HEK293T (cell line): Measurements from ENCODE around the gene HTRA3.

Source experiments
- ARNT ChIP-seq: fragments of 450-650 bp; IDR thresholded peaks from 2 replicates; pipeline ENCODE4 v1.6.1; 2017; ENCODE audit warnings: mild to moderate bottlenecking
- BHLHE40 ChIP-seq: fragments of 450-650 bp; IDR thresholded peaks from 2 replicates; pipeline ENCODE4 v1.6.1; 2016; ENCODE audit warnings: mild to moderate bottlenecking, moderate library complexity, borderline replicate concordance
- CTBP1 ChIP-seq: fragments of 450-650 bp; IDR thresholded peaks from 2 replicates; pipeline ENCODE4 v1.6.1; 2016; ENCODE audit warnings: borderline replicate concordance
- FOXA1 ChIP-seq: fragments of 450-650 bp; IDR thresholded peaks from 2 replicates; pipeline ENCODE4 v1.6.1; 2016; ENCODE audit warnings: mild to moderate bottlenecking
- FOXK2 ChIP-seq: fragments of 450-650 bp; IDR thresholded peaks from 2 replicates; pipeline ENCODE4 v1.6.1; 2016; ENCODE audit warnings: mild to moderate bottlenecking
- FOXM1 ChIP-seq: fragments of 450-650 bp; IDR thresholded peaks from 2 replicates; pipeline ENCODE4 v1.6.1; 2017; ENCODE audit warnings: mild to moderate bottlenecking, borderline replicate concordance
- L3MBTL2 ChIP-seq: fragments of 450-650 bp; conservative IDR thresholded peaks from 2 replicates; pipeline ENCODE4 v1.6.1; 2016; ENCODE audit warnings: mild to moderate bottlenecking
- LEF1 ChIP-seq: fragments of 450-650 bp; IDR thresholded peaks from 2 replicates; pipeline ENCODE4 v1.6.1; 2017; ENCODE audit warnings: mild to moderate bottlenecking, borderline replicate concordance
- PKNOX1 ChIP-seq: fragments of 450-650 bp; IDR thresholded peaks from 2 replicates; pipeline ENCODE4 v1.6.1; 2016
- SP1 ChIP-seq: fragments of 450-650 bp; IDR thresholded peaks from 2 replicates; pipeline ENCODE4 v1.6.1; 2017
- SUZ12 ChIP-seq: fragments of 450-650 bp; IDR thresholded peaks from 2 replicates; pipeline ENCODE4 v1.6.1; 2016; ENCODE audit warnings: mild to moderate bottlenecking
- TARDBP ChIP-seq: fragments of 450-650 bp; IDR thresholded peaks from 2 replicates; pipeline ENCODE4 v1.6.1; 2016

GRCh38 chr4:8230033-8230432 is 39.5 kb upstream of the HTRA3 start:
- TF ChIP-seq FOXK2 (no peak), ARNT (no peak), SUZ12 (no peak), BHLHE40 (no peak), FOXA1 (no peak), CTBP1 (no peak), TARDBP (no peak), FOXM1 (no peak), LEF1 (no peak), SP1 (no peak), PKNOX1 (no peak), L3MBTL2 (no peak)
